ENCODE measurements around the gene UBE2D1.
"Not testable (repeated sequence)": the region's sequence is repeated elsewhere in the genome, so short reads cannot be mapped to it uniquely, and the experiment has no call there.

The UBE2D1 gene

GRCh38 chr10:58412502-58412961 is 77.7 kb downstream of the UBE2D1 start:
- Histone ChIP-seq H3K4me1 (ENCODE audit: insufficient read depth, low read length) (no peaks in the 10 kb centered on the region), H3K27ac (ENCODE audit: low read depth, low read length) (no peak overlapping the region), H3K36me3 (ENCODE audit: insufficient read depth, low read length) (no peaks in the 10 kb centered on the region), H3K4me3 (ENCODE audit: low read depth in 1 of 2, low read length in 2 of 2) (no peak overlapping the region), H3K27me3 (ENCODE audit: control insufficient read depth in 1 of 2, insufficient read depth in 2 of 2, low read length in 2 of 2) (no peaks in the 10 kb centered on the region), H3K9ac (ENCODE audit: low read length) (no peak overlapping the region), H3K9me3 (ENCODE audit: low read length) (no peaks in the 10 kb centered on the region)

GRCh38 chr10:58414270-58415041 is 79.7 kb downstream of the UBE2D1 start:
- no peak overlapping the region for H3K27ac ChIP-seq (ENCODE audit: low read depth, low read length)
- H3K36me3 ChIP-seq (ENCODE audit: insufficient read depth, low read length): no peaks in the 10 kb centered on the region
- H3K27me3 ChIP-seq (ENCODE audit: control insufficient read depth in 1 of 2, insufficient read depth in 2 of 2, low read length in 2 of 2): no peaks in the 10 kb centered on the region
- no peak overlapping the region for H3K4me3 ChIP-seq (ENCODE audit: low read depth in 1 of 2, low read length in 2 of 2)
- no peaks in the 10 kb centered on the region for H3K9me3 ChIP-seq (ENCODE audit: low read length)
- H3K9ac ChIP-seq (ENCODE audit: low read length): no peak overlapping the region
- no peaks in the 10 kb centered on the region for H3K4me1 ChIP-seq (ENCODE audit: insufficient read depth, low read length)

- Histone ChIP-seq H3K9ac (ENCODE audit: low read length) (no peak overlapping the region), H3K27me3 (ENCODE audit: control insufficient read depth in 1 of 2, insufficient read depth in 2 of 2, low read length in 2 of 2) (no peaks in the 10 kb centered on the region), H3K9me3 (ENCODE audit: low read length) (no peaks in the 10 kb centered on the region), H3K4me3 (ENCODE audit: low read depth in 1 of 2, low read length in 2 of 2) (no peak overlapping the region), H3K4me1 (ENCODE audit: insufficient read depth, low read length) (no peaks in the 10 kb centered on the region), H3K27ac (ENCODE audit: low read depth, low read length) (no peak overlapping the region), H3K36me3 (ENCODE audit: insufficient read depth, low read length) (no peaks in the 10 kb centered on the region)
These were observed 81.0 kb downstream of the UBE2D1 start for GRCh38 chr10:58415757-58416156.

GRCh38 chr10:58417902-58418301 is 83.1 kb downstream of the UBE2D1 start:
- not testable (repeated sequence) for H3K27ac ChIP-seq (ENCODE audit: low read depth, low read length); H3K4me1 ChIP-seq (ENCODE audit: insufficient read depth, low read length); H3K9ac ChIP-seq (ENCODE audit: low read length); H3K9me3 ChIP-seq (ENCODE audit: low read length); H3K4me3 ChIP-seq (ENCODE audit: low read depth in 1 of 2, low read length in 2 of 2); H3K27me3 ChIP-seq (ENCODE audit: control insufficient read depth in 1 of 2, insufficient read depth in 2 of 2, low read length in 2 of 2); H3K36me3 ChIP-seq (ENCODE audit: insufficient read depth, low read length)

Measured in muscle layer of colon (tissue), 2 donors.